Choroid plexus epithelial cell (primary cell): ENCODE results near the gene ICE2.

ENCODE experiments used
- DNase-seq: peaks from one replicate; pipeline ENCODE4 v3.0.0-alpha.2; 2010; ENCODE audit warnings: low read depth
- H3K4me3 ChIP-seq: 2 replicates; pipeline ENCODE4 v1.5.1; 2011; ENCODE audit warnings: low read depth, mild to moderate bottlenecking, control low read depth, low read length, moderate library complexity
- CTCF ChIP-seq: conservative IDR thresholded peaks from 2 replicates; pipeline ENCODE4 v1.5.1; 2011; ENCODE audit warnings: low read depth, mild to moderate bottlenecking, control low read depth, inconsistent platforms, low read length, moderate library complexity

ICE2 gene

GRCh38 chr15:60371175-60372051 lies 107.5 kb downstream of the ICE2 start:
- no peak overlapping the region for H3K4me3 ChIP-seq
- DNase-seq = peak; percentile 99
- TF ChIP-seq CTCF = no peak

GRCh38 chr15:60370869-60371136 lies 108.1 kb downstream of the ICE2 start:
- TF ChIP-seq CTCF = no peak
- DNase-seq = no peak
- H3K4me3 ChIP-seq = no peak overlapping the region

DNA sequence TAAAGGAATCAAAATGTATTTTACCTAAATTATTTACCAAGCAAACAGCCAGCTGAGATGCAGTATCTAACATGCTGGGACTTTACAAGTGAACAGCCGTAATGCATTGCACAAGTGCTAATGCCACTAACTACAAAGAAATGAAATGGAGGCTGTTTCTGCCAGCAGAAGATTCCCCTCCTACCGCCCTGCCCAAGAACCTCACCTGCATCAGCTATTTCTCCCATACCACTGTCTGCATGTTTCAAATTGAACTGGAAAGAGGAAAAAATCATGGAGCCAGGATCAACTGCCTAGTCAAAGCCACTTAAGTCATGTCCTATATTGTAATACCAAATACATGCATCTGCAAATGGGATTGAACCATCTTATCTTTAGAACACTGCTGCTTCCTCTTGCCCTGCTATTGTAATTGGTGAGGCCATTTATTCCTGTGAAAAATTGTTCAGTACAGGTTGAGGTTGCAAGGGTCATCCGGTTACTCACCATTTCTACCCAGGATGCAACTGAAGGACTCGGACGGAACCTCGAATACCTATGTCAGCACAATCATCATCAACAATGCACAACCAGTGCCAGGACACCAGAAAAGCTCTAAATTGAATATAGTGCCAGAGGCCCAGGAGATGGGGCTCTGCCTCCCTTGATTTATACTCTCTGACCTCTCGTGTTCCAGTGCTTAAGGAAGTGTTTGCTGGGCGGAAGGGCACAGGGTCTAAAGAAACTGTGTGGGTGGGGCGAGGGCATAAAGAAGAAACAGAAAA lies 108.7 kb downstream of the ICE2 start:
- H3K4me3 ChIP-seq = no peak overlapping the region
- no peak for TF ChIP-seq CTCF
- peak; percentile 71 for DNase-seq

GRCh38 chr15:60369696-60370095 lies 109.2 kb downstream of the ICE2 start:
- H3K4me3 ChIP-seq = no peak overlapping the region
- TF ChIP-seq CTCF = no peak
- DNase-seq = no peak
